IPS-18a (cell line): Measurements from ENCODE around the gene BCAS4.
A peak's percentile ranks its signal among the peaks of the same experiment; 100 is the strongest.

Experiments
- H3K27ac ChIP-seq: one replicate; pipeline ENCODE4 v1.5.1; 2013; ENCODE audit warnings: low read length
- H3K27me3 ChIP-seq: one replicate; pipeline ENCODE4 v1.6.1; 2013; ENCODE audit warnings: mild to moderate bottlenecking, low read length; ENCODE audit not compliant: control insufficient read depth, insufficient read depth
- H3K36me3 ChIP-seq: one replicate; pipeline ENCODE4 v1.6.1; 2013; ENCODE audit warnings: low read depth, low read length; ENCODE audit not compliant: control insufficient read depth
- H3K4me1 ChIP-seq: one replicate; pipeline ENCODE4 v1.6.1; 2013; ENCODE audit warnings: low read depth, low read length; ENCODE audit not compliant: control insufficient read depth
- H3K4me3 ChIP-seq: one replicate; pipeline ENCODE4 v1.5.1; 2013; ENCODE audit warnings: low read length
- H3K9ac ChIP-seq: one replicate; pipeline ENCODE4 v1.6.1; 2013; ENCODE audit warnings: mild to moderate bottlenecking, low read length, moderate library complexity
- H3K9me3 ChIP-seq: one replicate; pipeline ENCODE4 v1.6.1; 2013; ENCODE audit warnings: low read depth, low read length; ENCODE audit not compliant: control insufficient read depth

BCAS4 gene

GRCh38 chr20:50794846-50795634 lies at the start of gene BCAS4:
TSS of gene BCAS4 (plus strand) at chr20:50795061. CDS start at chr20:50795084, 23 bp downstream.
- Histone ChIP-seq H3K4me3 (peak within 1 kb of the TSS; percentile 76), H3K9me3 (no peaks in the 10 kb centered on the region), H3K27ac (no peak within 1 kb of the TSS), H3K4me1 (peaks cover 15% of the 10 kb centered on the region), H3K36me3 (no peaks in the 10 kb centered on the region), H3K9ac (peak within 1 kb of the TSS; percentile 46), H3K27me3 (peaks cover 6% of the 10 kb centered on the region)

DNA sequence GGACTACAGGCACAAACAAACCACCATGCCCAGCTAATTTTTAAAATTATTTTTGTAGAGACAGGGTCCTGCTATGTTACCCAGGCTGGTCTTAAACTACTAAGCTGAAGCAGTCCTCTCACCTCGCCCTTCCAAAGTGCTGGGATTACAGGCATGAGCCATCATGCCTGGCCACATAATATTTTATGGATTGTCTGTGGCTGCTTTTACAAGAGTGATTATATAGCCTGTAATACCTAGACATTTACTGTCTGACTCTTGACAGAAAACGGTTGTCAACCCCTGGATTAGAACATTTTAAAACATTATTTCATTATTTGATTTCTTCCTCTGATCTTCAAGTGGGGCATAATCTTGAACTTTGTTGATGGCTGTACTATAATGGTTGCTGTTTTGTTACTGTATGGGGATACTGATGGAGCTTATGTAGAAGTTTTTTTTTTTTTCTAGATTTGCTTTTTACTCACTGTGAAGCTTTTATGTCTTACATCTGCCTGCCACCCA lies 49.2 kb upstream of the BCAS4 start:
- Histone ChIP-seq H3K9me3 (no peaks in the 10 kb centered on the region), H3K9ac (no peak overlapping the region), H3K36me3 (peaks cover 26% of the 10 kb centered on the region), H3K27me3 (no peaks in the 10 kb centered on the region), H3K4me3 (no peak overlapping the region), H3K4me1 (peaks cover 6% of the 10 kb centered on the region), H3K27ac (no peak overlapping the region)

GRCh38 chr20:50746138-50746940 lies 48.5 kb upstream of the BCAS4 start:
- peaks cover 6% of the 10 kb centered on the region for H3K4me1 ChIP-seq
- no peak overlapping the region for H3K27ac ChIP-seq
- no peaks in the 10 kb centered on the region for H3K9me3 ChIP-seq
- H3K9ac ChIP-seq = no peak overlapping the region
- H3K27me3 ChIP-seq = no peaks in the 10 kb centered on the region
- no peak overlapping the region for H3K4me3 ChIP-seq
- peaks cover 26% of the 10 kb centered on the region for H3K36me3 ChIP-seq

DNA sequence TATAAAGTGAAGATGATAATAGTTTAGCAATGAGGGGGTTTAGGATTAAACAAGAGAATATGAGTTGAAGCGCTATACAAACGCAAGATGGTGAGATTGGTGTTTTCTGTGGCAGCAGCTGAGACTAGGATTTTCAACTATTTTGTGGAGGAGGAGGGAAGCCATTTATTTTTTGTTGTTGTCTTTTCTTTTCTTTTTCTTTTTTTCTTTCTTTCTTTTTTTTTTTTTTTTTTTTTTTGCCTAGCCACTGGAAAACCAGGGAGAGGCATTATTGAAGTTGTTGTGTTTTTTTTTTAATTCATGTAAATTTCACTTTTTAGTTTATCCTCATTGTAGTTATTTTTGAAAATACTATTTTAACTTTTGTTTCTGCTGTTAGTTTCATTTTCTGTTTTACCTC lies 47.6 kb upstream of the BCAS4 start:
- H3K4me1 ChIP-seq = peaks cover 6% of the 10 kb centered on the region
- no peaks in the 10 kb centered on the region for H3K27me3 ChIP-seq
- H3K36me3 ChIP-seq = peaks cover 26% of the 10 kb centered on the region
- H3K9ac ChIP-seq = no peak overlapping the region
- no peak overlapping the region for H3K27ac ChIP-seq
- no peak overlapping the region for H3K4me3 ChIP-seq
- no peaks in the 10 kb centered on the region for H3K9me3 ChIP-seq

DNA sequence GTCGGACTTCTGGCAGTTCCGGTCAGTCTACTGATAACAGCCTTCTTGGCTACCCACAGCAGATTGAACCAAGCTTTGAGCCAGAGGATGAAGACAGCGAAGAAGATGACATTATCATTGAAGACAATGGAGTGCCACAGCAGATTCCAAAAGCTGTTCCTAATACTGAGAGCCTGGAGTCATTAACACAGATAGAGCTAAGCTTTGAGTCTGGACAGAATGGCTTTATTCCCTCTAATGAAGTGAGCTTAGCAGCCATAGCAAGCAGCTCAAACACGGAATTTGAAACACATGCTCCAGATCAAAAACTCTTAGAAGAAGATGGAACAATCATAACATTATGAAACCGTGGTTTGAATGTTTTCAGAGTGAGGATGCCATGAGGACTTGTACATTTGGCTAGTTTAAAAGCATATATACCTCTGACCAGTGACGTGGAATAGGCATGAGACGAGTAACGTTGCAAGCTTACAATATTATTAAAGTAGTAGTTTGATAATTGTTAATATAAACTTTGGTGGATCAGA lies 44.7 kb upstream of the BCAS4 start:
- no peak overlapping the region for H3K27ac ChIP-seq
- no peaks in the 10 kb centered on the region for H3K4me1 ChIP-seq
- H3K9me3 ChIP-seq = no peaks in the 10 kb centered on the region
- no peaks in the 10 kb centered on the region for H3K27me3 ChIP-seq
- no peak overlapping the region for H3K4me3 ChIP-seq
- no peak overlapping the region for H3K9ac ChIP-seq
- H3K36me3 ChIP-seq = peaks cover 26% of the 10 kb centered on the region

DNA sequence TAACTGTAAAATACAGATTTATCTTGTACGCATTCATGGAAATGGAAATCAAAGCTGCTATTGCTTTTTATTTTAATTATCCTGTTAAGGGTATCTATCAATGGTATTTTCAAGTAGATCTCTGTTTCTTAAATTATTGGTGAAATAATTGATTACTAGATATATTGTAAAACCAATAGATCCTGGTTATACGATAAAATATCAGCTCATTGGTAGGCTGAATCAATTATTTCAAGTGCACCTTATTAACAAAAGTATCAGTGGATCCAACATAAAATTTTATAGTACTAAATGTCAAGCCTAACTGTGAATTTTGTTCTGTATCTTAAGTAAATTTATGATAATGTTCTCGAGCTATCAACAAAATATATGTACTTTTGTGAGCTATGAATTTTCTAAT lies 41.7 kb upstream of the BCAS4 start:
- Histone ChIP-seq H3K9ac (no peak overlapping the region), H3K4me3 (no peak overlapping the region), H3K36me3 (peaks cover 12% of the 10 kb centered on the region), H3K9me3 (no peaks in the 10 kb centered on the region), H3K27me3 (no peaks in the 10 kb centered on the region), H3K27ac (no peak overlapping the region), H3K4me1 (no peaks in the 10 kb centered on the region)

- Histone ChIP-seq H3K4me1 (no peaks in the 10 kb centered on the region), H3K4me3 (no peak overlapping the region), H3K36me3 (peaks cover 12% of the 10 kb centered on the region), H3K27ac (no peak overlapping the region), H3K9ac (no peak overlapping the region), H3K9me3 (no peaks in the 10 kb centered on the region), H3K27me3 (no peaks in the 10 kb centered on the region)
Measured at GRCh38 chr20:50754420-50754819, 40.4 kb upstream of the BCAS4 start.

GRCh38 chr20:50756447-50756846 lies 38.4 kb upstream of the BCAS4 start:
- Histone ChIP-seq H3K9me3 (no peaks in the 10 kb centered on the region), H3K9ac (no peak overlapping the region), H3K27me3 (no peaks in the 10 kb centered on the region), H3K36me3 (no peaks in the 10 kb centered on the region), H3K4me1 (peaks cover 1% of the 10 kb centered on the region), H3K4me3 (no peak overlapping the region), H3K27ac (no peak overlapping the region)

DNA sequence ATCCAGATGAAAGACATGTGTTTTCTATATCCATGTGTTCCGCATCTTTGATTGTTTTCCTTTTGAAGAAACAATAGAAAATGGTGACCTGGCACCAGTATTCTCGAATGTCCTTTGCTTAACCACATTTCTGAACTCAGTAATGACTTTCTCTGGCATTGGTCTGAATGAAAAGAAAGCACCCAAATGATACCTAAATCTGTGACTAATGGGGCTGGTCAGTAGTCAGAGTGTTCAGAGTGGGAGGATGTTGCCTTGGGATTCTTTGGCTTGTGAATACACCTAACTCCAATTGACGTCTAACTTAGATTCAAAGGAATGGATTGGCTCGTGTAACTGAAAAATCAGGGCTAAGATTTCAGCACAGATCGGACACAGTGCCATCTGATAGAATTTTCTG lies 36.4 kb upstream of the BCAS4 start:
- Histone ChIP-seq H3K9ac (no peak overlapping the region), H3K4me1 (peaks cover 6% of the 10 kb centered on the region), H3K27ac (no peak overlapping the region), H3K4me3 (no peak overlapping the region), H3K36me3 (no peaks in the 10 kb centered on the region), H3K27me3 (no peaks in the 10 kb centered on the region), H3K9me3 (no peaks in the 10 kb centered on the region)

DNA sequence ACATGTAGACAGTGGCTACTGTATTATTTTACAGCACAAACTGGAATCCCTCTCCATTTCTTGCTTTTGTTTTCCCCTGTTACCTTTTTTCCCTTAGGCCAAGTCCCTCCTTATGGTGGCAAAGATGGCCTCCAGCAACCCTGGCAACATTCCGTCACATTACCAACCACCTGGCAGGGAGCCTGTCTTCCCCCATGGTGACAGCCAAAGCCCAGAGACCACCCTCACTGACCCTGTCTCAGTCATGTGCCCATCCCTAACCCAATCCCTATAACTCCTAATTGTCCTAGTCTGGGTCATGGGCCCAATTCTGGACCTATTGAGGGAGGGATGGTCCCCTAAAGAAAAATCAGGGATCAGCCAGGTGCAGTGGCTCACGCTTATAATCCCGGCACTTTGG lies 35.9 kb upstream of the BCAS4 start:
- no peak overlapping the region for H3K27ac ChIP-seq
- H3K9ac ChIP-seq = no peak overlapping the region
- no peaks in the 10 kb centered on the region for H3K9me3 ChIP-seq
- H3K27me3 ChIP-seq = no peaks in the 10 kb centered on the region
- no peaks in the 10 kb centered on the region for H3K36me3 ChIP-seq
- H3K4me3 ChIP-seq = no peak overlapping the region
- peaks cover 8% of the 10 kb centered on the region for H3K4me1 ChIP-seq

DNA sequence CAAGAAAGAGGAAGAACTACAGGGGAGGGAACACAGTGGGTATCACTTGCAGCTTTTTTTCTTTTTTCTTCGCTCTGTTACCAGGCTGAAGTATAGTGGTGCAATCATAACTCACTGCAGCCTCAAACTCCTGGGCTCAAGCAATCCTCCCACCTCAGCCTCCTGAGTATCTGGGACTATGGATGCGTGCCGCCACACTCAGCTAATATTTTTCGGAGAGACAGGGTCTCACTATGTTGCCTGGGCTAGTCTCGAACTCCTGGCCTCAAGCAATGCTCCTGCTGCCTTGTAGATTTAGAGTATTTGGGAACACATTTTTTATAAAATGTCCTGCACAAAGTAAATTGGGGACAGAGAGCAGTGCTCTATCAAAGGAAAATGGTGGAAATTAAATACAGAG lies 35.2 kb upstream of the BCAS4 start:
- no peaks in the 10 kb centered on the region for H3K36me3 ChIP-seq
- no peaks in the 10 kb centered on the region for H3K27me3 ChIP-seq
- no peak overlapping the region for H3K4me3 ChIP-seq
- no peaks in the 10 kb centered on the region for H3K9me3 ChIP-seq
- H3K9ac ChIP-seq = no peak overlapping the region
- peaks cover 11% of the 10 kb centered on the region for H3K4me1 ChIP-seq
- no peak overlapping the region for H3K27ac ChIP-seq
